Kidney (tissue), 14 donors: ENCODE measurements around the gene UBTF. TPM values are rescaled to one million over a fixed set of nuclear protein-coding genes. Genes with fewer than 3 reads are reported as not detected.

ENCODE experiments used
- DNase-seq, 5 donors: peaks; one replicate each; pipeline ENCODE4 v3.0.0-alpha.2; 2013 to 2020
- FAIRE-seq: peaks from 2 replicates; lab custom pipeline; 2012; peaks lifted over from hg19 to GRCh38; lab: Jason Lieb, UNC
- H3K27ac ChIP-seq, 2 donors: one replicate each; pipeline ENCODE4 v1.7.0; 2013; ENCODE audit warnings: low read depth in 2 of 2, low read length in 2 of 2, inconsistent platforms in 1 of 2
- H3K27me3 ChIP-seq: one replicate; pipeline ENCODE4 v1.7.1; 2013; ENCODE audit warnings: low read length, inconsistent platforms; ENCODE audit not compliant: control insufficient read depth, insufficient read depth
- H3K36me3 ChIP-seq, 3 donors: one replicate each; pipeline versions ENCODE4 v1.7.0 to v1.7.1; 2013; ENCODE audit warnings: low read length in 3 of 3, control low read depth in 1 of 3, inconsistent platforms in 1 of 3; ENCODE audit not compliant: insufficient read depth in 3 of 3, control insufficient read depth in 2 of 3
- H3K4me1 ChIP-seq, 3 donors: one replicate each; pipeline versions ENCODE4 v1.7.0 to v1.7.1; 2013; ENCODE audit warnings: low read length in 3 of 3, inconsistent platforms in 1 of 3, low read depth in 1 of 3; ENCODE audit not compliant: control insufficient read depth in 2 of 3, insufficient read depth in 2 of 3
- H3K4me3 ChIP-seq, 3 donors: one replicate each; pipeline versions ENCODE4 v1.7.0 to v1.8.1; 2013; ENCODE audit warnings: low read length in 3 of 3, control low read depth in 1 of 3, inconsistent platforms in 1 of 3
- H3K9ac ChIP-seq, 3 donors: one replicate each; pipeline versions ENCODE4 v1.7.0 to v1.7.1; 2013; ENCODE audit warnings: low read length in 3 of 3, control low read depth in 1 of 3, inconsistent platforms in 1 of 3
- H3K9me3 ChIP-seq, 3 donors: one replicate each; pipeline versions ENCODE4 v1.7.0 to v1.7.1; 2013; ENCODE audit warnings: low read length in 3 of 3, control low read depth in 1 of 3, inconsistent platforms in 1 of 3; ENCODE audit not compliant: control insufficient read depth in 2 of 3, insufficient read depth in 1 of 3
- intact Hi-C: fragments of 100-400 bp; cut with DNase I; formaldehyde crosslinking; loops from one replicate; pipeline ENCODE4 v1.11.1; 2022
- microRNA-seq: library from miRNA; unstranded; fragments of <30 nt; microRNA quantifications from one replicate; pipeline ENCODE4 v1.2.0, GENCODE V29; 2020
- polyA plus RNA-seq: library from polyadenylated mRNA; stranded (reverse); fragments of 350-450 nt; fragmentation: Illumina TruSeq; extraction: RNeasy Lipid Tissue Mini Kit (QIAGEN cat#74804); gene quantifications from one replicate; pipeline ENCODE4 v1.2.3, GENCODE V29; 2014; ENCODE audit warnings: low read depth, low replicate concordance; ENCODE audit not compliant: insufficient read depth
- total RNA-seq: library from RNA; stranded (reverse); fragmentation: NEBNext Ultra II Directional; extraction: Animal tissue kit (Norgen Biotek cat#: 25700); gene quantifications from one replicate; pipeline ENCODE4 v1.2.1, GENCODE V29; 2021
- TF ChIP-seq, protein P1 (sequence below): IDR thresholded peaks from 3 replicates; pipeline ENCODE4 v1.5.1; 2012; ENCODE audit warnings: mild to moderate bottlenecking, moderate library complexity, borderline replicate concordance; ENCODE audit not compliant: insufficient read depth; ENCODE audit errors: extremely low read depth
- donor health status: control.
- donor health status: control.
- donor health status: control.
- donor health status: control.
- donor health status: control.
- donor health status: DM: yes; HTN: yes; CAD: no.
- donor health status: Normal renal cell carcinoma (clear cell type).

Gene UBTF
- total and polyA plus RNA-seq, 2 donors from 2014 or later, result 46.1 to 98.8 TPM

DNA sequence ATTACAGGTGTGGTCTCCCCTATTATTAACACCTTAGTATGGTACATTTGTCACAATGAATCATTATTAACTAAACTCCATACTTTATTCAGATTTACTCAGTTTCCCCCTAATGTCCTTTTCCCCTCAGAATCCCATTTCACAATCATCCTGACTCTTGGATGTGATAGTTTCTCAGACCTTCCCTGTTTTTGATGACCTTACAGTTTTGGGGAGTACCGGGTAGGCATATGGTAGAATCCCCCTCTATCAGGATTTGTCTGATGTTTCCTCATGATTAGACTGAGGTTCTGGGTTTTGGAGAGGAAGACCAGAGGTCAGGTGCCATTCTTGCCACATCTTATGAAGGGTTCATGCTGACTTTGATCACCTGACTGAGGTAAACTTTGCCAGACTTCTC lies 55.0 kb downstream of the UBTF start:
- TF ChIP-seq, protein P1, sequence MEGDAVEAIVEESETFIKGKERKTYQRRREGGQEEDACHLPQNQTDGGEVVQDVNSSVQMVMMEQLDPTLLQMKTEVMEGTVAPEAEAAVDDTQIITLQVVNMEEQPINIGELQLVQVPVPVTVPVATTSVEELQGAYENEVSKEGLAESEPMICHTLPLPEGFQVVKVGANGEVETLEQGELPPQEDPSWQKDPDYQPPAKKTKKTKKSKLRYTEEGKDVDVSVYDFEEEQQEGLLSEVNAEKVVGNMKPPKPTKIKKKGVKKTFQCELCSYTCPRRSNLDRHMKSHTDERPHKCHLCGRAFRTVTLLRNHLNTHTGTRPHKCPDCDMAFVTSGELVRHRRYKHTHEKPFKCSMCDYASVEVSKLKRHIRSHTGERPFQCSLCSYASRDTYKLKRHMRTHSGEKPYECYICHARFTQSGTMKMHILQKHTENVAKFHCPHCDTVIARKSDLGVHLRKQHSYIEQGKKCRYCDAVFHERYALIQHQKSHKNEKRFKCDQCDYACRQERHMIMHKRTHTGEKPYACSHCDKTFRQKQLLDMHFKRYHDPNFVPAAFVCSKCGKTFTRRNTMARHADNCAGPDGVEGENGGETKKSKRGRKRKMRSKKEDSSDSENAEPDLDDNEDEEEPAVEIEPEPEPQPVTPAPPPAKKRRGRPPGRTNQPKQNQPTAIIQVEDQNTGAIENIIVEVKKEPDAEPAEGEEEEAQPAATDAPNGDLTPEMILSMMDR, result no peak
- H3K27me3 ChIP-seq, result no peaks in the 10 kb centered on the region
- no peaks in the 10 kb centered on the region for H3K9me3 ChIP-seq
- peaks cover 0 to 2% (median 0%) of the 10 kb centered on the region in 3 donors for H3K4me1 ChIP-seq
- no peak overlapping the region for H3K9ac ChIP-seq
- H3K4me3 ChIP-seq, result no peak overlapping the region
- intact Hi-C loops, result no loop called here
- no peaks in the 10 kb centered on the region for H3K36me3 ChIP-seq
- H3K27ac ChIP-seq, result no peak overlapping the region
- FAIRE-seq (no peak), DNase-seq (no peak)

DNA sequence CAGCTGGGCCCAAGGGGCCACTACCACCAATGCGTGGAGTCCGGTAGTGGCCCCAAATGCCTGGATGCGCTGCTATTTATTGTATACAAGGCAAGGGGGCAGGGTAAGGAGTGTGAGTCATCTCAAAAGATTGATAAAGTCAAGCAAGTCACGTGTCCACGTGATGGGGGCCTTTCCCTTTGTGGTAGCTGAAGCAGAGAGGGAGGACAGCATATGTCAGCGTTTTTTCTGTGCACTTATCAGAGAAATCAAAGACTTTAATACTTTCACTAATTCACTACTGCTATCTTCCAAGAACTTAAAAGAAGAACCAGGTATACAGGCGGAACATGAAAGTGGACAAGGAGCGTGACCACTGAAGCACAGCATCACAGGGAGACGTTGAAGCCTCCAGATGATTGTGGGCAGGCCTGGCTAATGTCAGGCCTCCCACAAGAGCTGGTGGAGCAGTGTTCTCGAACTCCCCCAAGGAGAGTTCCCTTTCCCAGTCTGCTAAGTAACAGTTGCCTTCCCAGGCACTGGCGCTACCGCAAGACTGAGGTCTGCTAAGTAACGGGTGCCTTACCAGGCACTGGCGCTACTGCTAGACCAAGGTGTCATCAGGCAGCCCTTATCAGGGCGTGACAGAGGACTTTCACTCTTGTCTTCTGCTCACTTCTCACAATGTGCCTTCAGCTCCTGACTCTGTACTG lies 59.8 kb downstream of the UBTF start:
- intact Hi-C loops, result no loop called here
- H3K27me3 ChIP-seq, result no peaks in the 10 kb centered on the region
- no peak overlapping the region for H3K4me3 ChIP-seq
- H3K27ac ChIP-seq, result no peak overlapping the region
- H3K9me3 ChIP-seq, result no peaks in the 10 kb centered on the region
- no peaks in the 10 kb centered on the region for H3K36me3 ChIP-seq
- no peaks in the 10 kb centered on the region for H3K4me1 ChIP-seq
- no peak overlapping the region for H3K9ac ChIP-seq
- DNase-seq (no peak), FAIRE-seq (no peak)
- TF ChIP-seq, protein P1, result no peak

DNA sequence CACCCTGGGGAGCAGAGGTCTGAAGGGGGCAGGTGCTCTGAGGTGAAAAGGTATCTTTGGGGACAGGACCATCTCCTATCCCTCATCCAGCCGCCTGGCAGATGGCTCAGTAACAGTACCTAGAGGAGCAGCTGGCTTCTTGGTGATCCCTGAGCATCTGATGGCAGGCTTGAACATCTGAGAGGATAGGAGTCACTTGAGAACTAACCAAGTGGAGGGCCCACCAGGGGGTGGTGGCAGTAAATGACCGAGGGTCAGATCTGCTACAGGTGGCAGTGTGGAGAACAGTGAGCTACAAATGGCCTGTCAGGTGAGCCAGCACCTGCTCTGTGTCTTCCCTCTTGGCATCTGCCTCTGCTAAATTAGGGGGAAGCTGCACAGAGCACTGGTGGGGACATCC lies 64.0 kb downstream of the UBTF start:
- Histone ChIP-seq H3K9ac (no peak overlapping the region), H3K27ac (no peak overlapping the region), H3K4me3 (no peak overlapping the region), H3K36me3 (peaks cover 0 to 2% (median 0%) of the 10 kb centered on the region in 3 donors), H3K27me3 (no peaks in the 10 kb centered on the region), H3K4me1 (no peaks in the 10 kb centered on the region), H3K9me3 (no peaks in the 10 kb centered on the region)
- DNase-seq, result no peak
- intact Hi-C loops, result no loop called here
- no peak for FAIRE-seq
- TF ChIP-seq, protein P1, result no peak

Small RNA genes within 50 kb of the gene (microRNA-seq; reads per million reads assigned to microRNA genes)
- gene MIR6782, result not detected

Other genes starting within 250 kb of the UBTF start
- 3.5 TPM for gene NAGS, start 215.1 kb downstream of the UBTF start, total RNA-seq
- 8.7 TPM for gene NAGS, start 215.1 kb downstream of the UBTF start, polyA plus RNA-seq
- gene TMEM101, start 204.7 kb downstream of the UBTF start, total RNA-seq, result 31.2 TPM
- 111 TPM for gene TMEM101, start 204.7 kb downstream of the UBTF start, polyA plus RNA-seq
- gene LSM12, start 153.0 kb downstream of the UBTF start, total RNA-seq, result 47.6 TPM
- gene LSM12, start 153.0 kb downstream of the UBTF start, polyA plus RNA-seq, result 29.0 TPM
- 70.0 TPM for gene G6PC3, start 148.9 kb downstream of the UBTF start, total RNA-seq
- gene G6PC3, start 148.9 kb downstream of the UBTF start, polyA plus RNA-seq, result 150 TPM
- 35.6 TPM for gene HDAC5, start 96.0 kb downstream of the UBTF start, total RNA-seq
- 25.3 TPM for gene HDAC5, start 96.0 kb downstream of the UBTF start, polyA plus RNA-seq
- 0.88 TPM for gene HROB, start 77.7 kb downstream of the UBTF start, total RNA-seq
- gene HROB, start 77.7 kb downstream of the UBTF start, polyA plus RNA-seq, result 0.17 TPM
- 0.25 TPM for gene ASB16, start 49.0 kb downstream of the UBTF start, total RNA-seq
- gene ASB16, start 49.0 kb downstream of the UBTF start, polyA plus RNA-seq, result 0.90 TPM
- 37.7 TPM for gene TMUB2, start 32.7 kb downstream of the UBTF start, total RNA-seq
- gene TMUB2, start 32.7 kb downstream of the UBTF start, polyA plus RNA-seq, result 39.2 TPM
- gene ATXN7L3, start 19.8 kb downstream of the UBTF start, total RNA-seq, result 64.8 TPM
- 20.0 TPM for gene ATXN7L3, start 19.8 kb downstream of the UBTF start, polyA plus RNA-seq
- gene SLC4A1, start 48.5 kb upstream of the UBTF start, total RNA-seq, result 2.1 TPM
- gene SLC4A1, start 48.5 kb upstream of the UBTF start, polyA plus RNA-seq, result 201 TPM
- 2.2 TPM for gene RUNDC3A, start 88.9 kb upstream of the UBTF start, total RNA-seq
- 6.4 TPM for gene RUNDC3A, start 88.9 kb upstream of the UBTF start, polyA plus RNA-seq
- gene SLC25A39, start 105.1 kb upstream of the UBTF start, total RNA-seq, result 107 TPM
- 389 TPM for gene SLC25A39, start 105.1 kb upstream of the UBTF start, polyA plus RNA-seq
- gene GRN, start 125.6 kb upstream of the UBTF start, total RNA-seq, result 353 TPM
- 235 TPM for gene GRN, start 125.6 kb upstream of the UBTF start, polyA plus RNA-seq
- 0.94 TPM for gene FAM171A2, start 144.2 kb upstream of the UBTF start, total RNA-seq
- 1.6 TPM for gene FAM171A2, start 144.2 kb upstream of the UBTF start, polyA plus RNA-seq
- gene ITGA2B, start 170.0 kb upstream of the UBTF start, total RNA-seq, result 1.7 TPM
- 0.67 TPM for gene ITGA2B, start 170.0 kb upstream of the UBTF start, polyA plus RNA-seq